Keratinocyte (primary cell): ENCODE results near the gene LANCL3. TPM values are rescaled to one million over a fixed set of nuclear protein-coding genes. Genes with fewer than 3 reads are reported as not detected.

Experiments used
- DNase-seq: peaks from one replicate; pipeline ENCODE4 v3.0.0-alpha.2; 2011; ENCODE audit warnings: low read depth, missing footprints, low spot score
- FAIRE-seq: peaks from 2 replicates; lab custom pipeline; 2011; peaks lifted over from hg19 to GRCh38; lab: Jason Lieb, UNC
- H2AFZ ChIP-seq: 2 replicates; pipeline ENCODE4 v1.6.0; 2012; ENCODE audit warnings: low read length, control low read depth, inconsistent platforms; ENCODE audit not compliant: control insufficient read depth
- H3K27ac ChIP-seq: 2 replicates; pipeline ENCODE4 v1.5.1; 2011; ENCODE audit warnings: low read length; ENCODE audit not compliant: control insufficient read depth, insufficient read depth
- H3K27me3 ChIP-seq: 3 replicates; pipeline ENCODE4 v1.6.0; 2011; ENCODE audit warnings: low read length; ENCODE audit not compliant: control insufficient read depth, insufficient read depth; ENCODE audit errors: extremely low read depth
- H3K36me3 ChIP-seq, 2 experiments: 2 replicates in 1 of 2; 3 replicates in 1 of 2; pipeline ENCODE4 v1.5.1; 2011; ENCODE audit warnings: low read length in 2 of 2, mild to moderate bottlenecking in 1 of 2; ENCODE audit not compliant: control insufficient read depth in 2 of 2, insufficient read depth in 2 of 2; ENCODE audit errors: extremely low read depth in 1 of 2
- H3K4me1 ChIP-seq: 3 replicates; pipeline ENCODE4 v1.5.1; 2011; ENCODE audit warnings: low read length; ENCODE audit not compliant: control insufficient read depth, insufficient read depth; ENCODE audit errors: extremely low read depth
- H3K4me2 ChIP-seq: 3 replicates; pipeline ENCODE4 v1.6.0; 2011; ENCODE audit warnings: low read depth, low read length; ENCODE audit not compliant: control insufficient read depth, insufficient read depth; ENCODE audit errors: extremely low read depth
- H3K4me3 ChIP-seq, 3 experiments: fragments of 200-600 bp in 1 of 3; sonication (generic) in 1 of 3; 2 replicates in 2 of 3; 3 replicates in 1 of 3; pipeline ENCODE4 v1.5.1; 2011 to 2016; ENCODE audit warnings: low read length in 3 of 3, mild to moderate bottlenecking in 3 of 3, control low read depth in 2 of 3, inconsistent platforms in 1 of 3, low read depth in 1 of 3, mixed read lengths in 1 of 3, mixed run types in 1 of 3, moderate library complexity in 1 of 3; ENCODE audit not compliant: control insufficient read depth in 2 of 3, insufficient read depth in 2 of 3; ENCODE audit errors: extremely low read depth in 1 of 3
- H3K79me2 ChIP-seq: 2 replicates; pipeline ENCODE4 v1.6.0; 2012; ENCODE audit warnings: low read length; ENCODE audit not compliant: control insufficient read depth, insufficient read depth
- H3K9ac ChIP-seq: 3 replicates; pipeline ENCODE4 v1.6.0; 2011; ENCODE audit warnings: low read length; ENCODE audit not compliant: control insufficient read depth, insufficient read depth; ENCODE audit errors: extremely low read depth
- H3K9me1 ChIP-seq: 3 replicates; pipeline ENCODE4 v1.6.0; 2011; ENCODE audit warnings: low read length; ENCODE audit not compliant: control insufficient read depth, insufficient read depth; ENCODE audit errors: extremely low read depth
- H3K9me3 ChIP-seq: 2 replicates; pipeline ENCODE4 v1.5.1; 2012; ENCODE audit warnings: low read depth, low read length; ENCODE audit not compliant: control insufficient read depth
- H4K20me1 ChIP-seq: 3 replicates; pipeline ENCODE4 v1.6.0; 2011; ENCODE audit warnings: low read length; ENCODE audit not compliant: control insufficient read depth, insufficient read depth; ENCODE audit errors: extremely low read depth
- EZH2 ChIP-seq: IDR thresholded peaks from one replicate; pipeline ENCODE4 v1.6.1; 2012; ENCODE audit warnings: inconsistent platforms, mild to moderate bottlenecking, low read length, moderate library complexity
- dilution Hi-C: fragments of 300-500 bp; cut with MboI; formaldehyde crosslinking; loops from one replicate; pipeline ENCODE4 v1.7.0; 2020; ENCODE audit warnings: low sequenced_read_pairs; ENCODE audit not compliant: extremely low pct_ligation_motif_present
- polyA plus RNA-seq, 5 experiments: library from polyadenylated mRNA; depleted of rRNA in 3 of 5; stranded (reverse) in 3 of 5; stranded (forward) in 1 of 5; unstranded in 1 of 5; fragments of >200 nt; gene quantifications; 1 replicate in 1 of 5; 2 replicates in 3 of 5; 3 replicates in 1 of 5; pipeline versions ENCODE4 v1.2.1 to v1.2.3, GENCODE V29; 2011 to 2012; ENCODE audit warnings: missing spikeins in 2 of 5, low read depth in 1 of 5, low replicate concordance in 1 of 5
- TF ChIP-seq, protein P1 (sequence below), 3 experiments: IDR thresholded peaks in 1 of 3; conservative IDR thresholded peaks in 1 of 3; optimal IDR thresholded peaks in 1 of 3; 2 replicates in 2 of 3; 3 replicates in 1 of 3; pipeline versions ENCODE3 to v1.5.1; 2011; ENCODE audit warnings: low read length in 3 of 3, mild to moderate bottlenecking in 3 of 3, moderate library complexity in 2 of 3, control low read depth in 1 of 3, inconsistent platforms in 1 of 3; ENCODE audit not compliant: insufficient read depth in 2 of 3; ENCODE audit errors: extremely low read depth in 1 of 3

The LANCL3 gene
- polyA plus RNA-seq, 1 donor (not counting 4 experiments of a cell fraction or from before 2014, with no cell fraction given) = 0.97 TPM

DNA sequence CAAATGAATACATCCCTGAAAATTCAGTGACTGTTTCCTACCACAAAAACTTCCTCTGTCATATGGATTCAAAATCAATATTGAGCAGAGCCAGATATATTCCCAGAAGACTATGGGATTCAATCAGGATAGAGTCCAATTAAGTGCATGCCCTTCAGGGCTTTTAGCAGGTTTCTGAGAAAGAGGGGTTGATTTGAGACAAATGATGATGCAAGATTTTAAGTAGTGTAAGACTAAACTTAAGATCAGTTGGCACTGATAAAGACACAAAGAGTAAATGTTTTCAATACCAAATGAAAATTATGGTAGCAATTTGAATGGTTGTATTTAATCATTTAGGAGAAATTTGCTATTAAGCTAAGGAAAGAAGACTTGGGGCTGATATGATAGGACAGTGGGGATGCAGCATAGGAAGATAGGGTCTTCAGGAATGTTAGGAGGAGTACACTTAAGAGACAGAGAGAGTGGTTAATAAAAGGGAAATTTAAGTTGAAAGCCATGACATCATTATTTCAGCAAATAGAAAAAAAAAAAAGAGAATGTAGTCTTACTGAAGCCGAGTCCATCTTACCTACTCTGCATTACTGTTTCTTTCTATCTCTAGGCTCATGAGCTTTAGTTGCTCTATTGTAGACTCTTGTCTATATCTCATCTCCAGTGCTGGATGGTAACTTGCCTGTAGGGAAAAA lies 82.1 kb downstream of the LANCL3 start:
- dilution Hi-C loops = no loop called here

DNA sequence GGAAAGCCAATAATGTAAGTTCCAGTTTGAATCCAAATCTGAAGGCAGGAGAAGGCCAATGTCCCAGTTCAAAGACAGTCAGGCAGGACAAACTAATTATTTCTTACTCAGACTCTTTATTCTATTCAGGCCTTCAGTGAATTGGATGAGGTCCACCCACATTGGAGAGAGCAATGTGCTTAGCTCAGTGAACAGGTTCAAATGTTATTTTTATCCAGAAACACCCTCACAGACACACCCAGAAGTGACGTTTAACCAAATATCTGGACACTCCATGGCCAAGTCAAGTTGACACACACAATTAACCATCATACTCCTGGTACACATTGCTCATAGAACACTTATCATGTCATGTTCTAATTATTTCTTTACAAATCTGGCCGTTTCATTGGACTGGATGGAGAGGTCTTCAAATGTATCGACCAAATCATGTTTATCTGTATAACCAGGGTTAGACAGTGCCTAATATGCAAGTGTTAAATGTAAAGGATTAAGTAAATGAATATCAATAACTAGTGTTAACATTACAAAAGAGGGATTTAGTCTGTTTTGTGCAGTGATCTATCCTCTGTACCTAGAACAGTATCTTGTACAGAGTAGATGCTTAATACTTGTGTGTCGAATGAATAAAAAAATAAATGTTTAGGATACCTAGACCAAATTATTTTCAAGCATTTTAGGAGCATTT lies 87.0 kb downstream of the LANCL3 start:
- H3K9me3 ChIP-seq = no peaks in the 10 kb centered on the region
- no peak overlapping the region for H3K9ac ChIP-seq
- no peak overlapping the region for H3K4me3 ChIP-seq
- FAIRE-seq = no peak
- no peak for DNase-seq
- TF ChIP-seq, protein P1, sequence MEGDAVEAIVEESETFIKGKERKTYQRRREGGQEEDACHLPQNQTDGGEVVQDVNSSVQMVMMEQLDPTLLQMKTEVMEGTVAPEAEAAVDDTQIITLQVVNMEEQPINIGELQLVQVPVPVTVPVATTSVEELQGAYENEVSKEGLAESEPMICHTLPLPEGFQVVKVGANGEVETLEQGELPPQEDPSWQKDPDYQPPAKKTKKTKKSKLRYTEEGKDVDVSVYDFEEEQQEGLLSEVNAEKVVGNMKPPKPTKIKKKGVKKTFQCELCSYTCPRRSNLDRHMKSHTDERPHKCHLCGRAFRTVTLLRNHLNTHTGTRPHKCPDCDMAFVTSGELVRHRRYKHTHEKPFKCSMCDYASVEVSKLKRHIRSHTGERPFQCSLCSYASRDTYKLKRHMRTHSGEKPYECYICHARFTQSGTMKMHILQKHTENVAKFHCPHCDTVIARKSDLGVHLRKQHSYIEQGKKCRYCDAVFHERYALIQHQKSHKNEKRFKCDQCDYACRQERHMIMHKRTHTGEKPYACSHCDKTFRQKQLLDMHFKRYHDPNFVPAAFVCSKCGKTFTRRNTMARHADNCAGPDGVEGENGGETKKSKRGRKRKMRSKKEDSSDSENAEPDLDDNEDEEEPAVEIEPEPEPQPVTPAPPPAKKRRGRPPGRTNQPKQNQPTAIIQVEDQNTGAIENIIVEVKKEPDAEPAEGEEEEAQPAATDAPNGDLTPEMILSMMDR (optimal IDR thresholded peaks at IDR 0.05 in 1 of 3, IDR thresholded peaks at IDR 0.05 in 1 of 3, conservative IDR thresholded peaks at IDR 0.05 in 1 of 3; ENCODE audit: extremely low read depth in 1 of 3, insufficient read depth in 2 of 3, low read length in 3 of 3) = no peak
- no peak for TF ChIP-seq EZH2
- no peak overlapping the region for H3K27ac ChIP-seq
- H3K36me3 ChIP-seq = no peaks in the 10 kb centered on the region
- no peaks in the 10 kb centered on the region for H3K4me1 ChIP-seq
- dilution Hi-C loops = no loop called here
- no peak overlapping the region for H2AFZ ChIP-seq
- H3K27me3 ChIP-seq = no peaks in the 10 kb centered on the region
- no peak overlapping the region for H3K4me2 ChIP-seq
- no peaks in the 10 kb centered on the region for H3K79me2 ChIP-seq
- H3K9me1 ChIP-seq = no peaks in the 10 kb centered on the region
- no peaks in the 10 kb centered on the region for H4K20me1 ChIP-seq

More for the DNA sequence above, 82.1 kb downstream of the LANCL3 start:
- H3K27me3 ChIP-seq = no peaks in the 10 kb centered on the region
- no peak overlapping the region for H3K27ac ChIP-seq
- H3K9ac ChIP-seq = no peak overlapping the region
- no peaks in the 10 kb centered on the region for H3K9me1 ChIP-seq
- H3K4me3 ChIP-seq = no peak overlapping the region
- no peaks in the 10 kb centered on the region for H4K20me1 ChIP-seq
- no peaks in the 10 kb centered on the region for H3K9me3 ChIP-seq
- H3K4me1 ChIP-seq = peaks cover 4% of the 10 kb centered on the region
- no peak overlapping the region for H2AFZ ChIP-seq
- no peak overlapping the region for H3K4me2 ChIP-seq
- no peaks in the 10 kb centered on the region for H3K79me2 ChIP-seq
- DNase-seq (no peak), FAIRE-seq (no peak)
- H3K36me3 ChIP-seq = no peaks in the 10 kb centered on the region
- TF ChIP-seq, protein P1 (optimal IDR thresholded peaks at IDR 0.05 in 1 of 3, IDR thresholded peaks at IDR 0.05 in 1 of 3, conservative IDR thresholded peaks at IDR 0.05 in 1 of 3; ENCODE audit: extremely low read depth in 1 of 3, insufficient read depth in 2 of 3, low read length in 3 of 3) = no peak
- TF ChIP-seq EZH2 = no peak
